Measurements from ENCODE around the gene ENTPD2.

ENTPD2 gene

DNA sequence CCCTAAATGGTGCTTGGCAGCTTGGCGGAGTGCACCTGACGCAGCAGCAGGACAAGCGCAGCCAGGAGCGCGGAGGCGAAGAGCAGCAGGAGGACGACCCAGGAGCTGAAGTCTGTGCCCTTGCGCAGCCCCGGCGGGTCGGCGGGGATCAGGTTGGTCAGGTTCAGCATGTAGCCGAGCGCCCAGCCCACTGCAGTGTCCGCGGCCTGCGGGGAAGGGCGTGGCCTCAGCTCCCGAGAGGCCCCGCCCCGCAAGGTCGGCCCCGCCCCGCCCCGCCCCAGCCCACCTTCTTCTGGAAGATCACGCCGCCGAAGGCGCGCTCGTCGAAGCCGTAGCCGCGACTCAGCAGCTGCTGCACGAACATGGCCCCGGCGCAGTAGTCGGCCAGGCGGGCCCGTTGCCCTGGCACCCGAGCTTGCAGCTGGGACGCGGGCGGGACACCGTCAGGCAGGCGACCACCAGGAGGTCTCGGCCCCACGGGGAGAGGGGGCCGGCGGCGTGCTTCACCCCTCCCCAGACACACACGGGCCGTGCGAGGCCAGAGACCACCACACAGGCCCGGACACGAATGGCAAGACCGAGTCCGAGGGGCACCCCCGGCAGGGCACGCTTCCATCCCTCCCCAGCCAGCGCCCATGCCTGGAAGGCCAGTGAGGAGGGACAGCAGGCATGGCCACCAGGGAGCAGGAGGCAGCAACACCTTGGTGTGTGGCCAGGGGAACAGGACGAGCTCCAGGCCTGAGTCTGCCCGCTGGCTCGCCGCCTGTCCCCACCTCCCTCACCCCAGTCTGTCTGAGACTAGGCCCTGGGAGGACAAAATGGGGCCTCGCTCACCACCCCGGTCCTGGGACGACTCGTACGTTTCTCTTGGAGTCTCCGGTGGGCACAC lies 5.0 kb downstream of the ENTPD2 start:
- Mint-ChIP-seq H3K9me3 (no peaks in the 10 kb centered on the region), H3K4me1 (peaks cover 10 to 29% of the 10 kb centered on the region in 2 donors), H3K27me3 (peaks cover 50 to 85% of the 10 kb centered on the region in 2 donors), H3K36me3 (peaks cover 0 to 2% of the 10 kb centered on the region in 2 donors), H3K27ac (no peak overlapping the region), H3K4me3 (no peak overlapping the region)
- ATAC-seq (replicated peaks) (no peak), DNase-seq (no peak)

DNA sequence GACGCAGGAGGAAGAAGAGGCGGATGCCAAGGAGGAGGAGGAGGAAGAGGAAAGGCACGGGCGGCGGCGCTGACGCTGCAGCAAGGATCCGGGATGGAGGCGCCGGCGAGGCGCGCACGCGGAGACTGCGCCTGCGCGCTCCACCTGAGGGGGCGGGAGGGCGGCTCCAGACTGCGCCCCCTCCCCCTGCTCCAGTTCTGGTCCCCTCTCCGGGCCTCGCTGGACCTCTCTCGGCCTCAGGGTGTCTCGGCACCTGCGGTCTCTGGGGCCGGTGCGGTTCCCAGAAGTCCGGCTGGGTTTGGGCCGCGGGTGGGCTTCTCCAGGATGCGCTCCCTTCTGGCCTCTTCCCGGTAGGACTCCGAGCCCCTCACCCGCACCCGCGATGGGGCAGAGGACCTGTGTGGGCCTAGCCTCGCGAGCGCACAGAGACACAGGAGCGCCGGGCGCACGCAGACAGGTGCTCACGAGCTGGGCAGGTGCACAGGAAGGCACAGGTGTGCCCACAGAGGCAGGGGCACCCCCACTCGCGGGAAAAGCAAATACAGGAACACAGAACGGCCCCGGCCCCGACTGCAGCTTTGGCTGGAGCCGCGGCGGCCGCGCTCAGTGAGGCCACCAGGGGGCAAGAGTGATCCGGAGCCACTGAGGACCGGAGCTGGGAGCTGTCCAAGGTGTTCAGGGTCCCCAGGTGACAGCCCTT lies 7.6 kb downstream of the ENTPD2 start, which contains the start of gene NPDC1:
NPDC1 (minus strand) TSS at position 90 of the 700 bp plus-strand sequence. CDS start 188 bp downstream, outside the sequence.
- Mint-ChIP-seq H3K4me3 (peak within 1 kb of the TSS; percentile 48 to 73), H3K36me3 (peaks cover 0 to 2% of the 10 kb centered on the region in 2 donors), H3K27ac (no peak within 1 kb of the TSS), H3K27me3 (peaks cover 59 to 73% of the 10 kb centered on the region in 2 donors), H3K9me3 (no peaks in the 10 kb centered on the region), H3K4me1 (peaks cover 8 to 18% of the 10 kb centered on the region in 2 donors)
- ATAC-seq (replicated peaks) (peak; percentile 85 to 89), DNase-seq (peak; percentile 73)

DNA sequence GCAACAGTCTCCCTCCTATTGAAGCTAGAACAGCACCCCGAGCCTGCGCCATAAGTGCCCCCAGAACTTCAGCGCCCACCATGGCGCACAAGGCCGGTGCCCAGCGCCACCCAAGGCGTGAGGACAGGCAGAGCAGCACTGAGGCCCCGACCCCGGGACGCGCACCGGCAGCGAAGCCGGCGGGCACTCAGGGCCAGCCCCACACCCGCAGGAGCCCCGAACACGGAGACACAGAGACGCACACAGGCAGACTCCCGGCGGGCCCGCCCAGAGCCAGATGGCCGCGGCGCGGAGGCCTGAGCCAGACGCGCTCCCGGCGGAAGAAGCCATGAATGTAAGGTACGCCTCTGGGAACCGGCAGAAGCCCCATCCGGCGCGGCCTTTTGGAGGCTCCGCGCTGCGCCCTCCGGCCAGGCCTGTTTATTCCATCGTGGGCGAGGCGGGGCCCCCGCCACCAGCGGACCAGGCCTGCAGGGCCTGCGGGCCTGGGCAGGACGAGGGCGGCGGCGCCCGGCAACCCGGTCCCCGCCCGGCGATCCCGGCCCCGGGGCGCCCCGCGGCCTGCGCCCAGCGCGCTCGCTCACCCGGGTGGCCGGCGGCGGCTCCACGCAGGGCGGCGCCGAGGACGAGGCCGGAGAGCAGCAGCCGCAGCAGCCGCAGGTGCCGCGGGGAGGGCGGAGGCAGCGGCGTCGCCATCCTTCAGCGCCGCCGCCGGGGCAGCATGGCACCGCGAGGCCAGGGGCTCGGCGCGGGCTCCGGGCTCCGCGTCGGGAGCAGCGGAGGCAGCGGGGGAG lies 8.4 kb downstream of the ENTPD2 start:
- ATAC-seq (replicated peaks), result peak; percentile 3 to 30
- Mint-ChIP-seq H3K27me3 (peaks cover 56 to 71% of the 10 kb centered on the region in 2 donors), H3K4me3 (peak overlapping the region; percentile 48 to 73), H3K4me1 (peaks cover 8 to 18% of the 10 kb centered on the region in 2 donors), H3K36me3 (peaks cover 0 to 2% of the 10 kb centered on the region in 2 donors), H3K27ac (no peak overlapping the region), H3K9me3 (no peaks in the 10 kb centered on the region)
- DNase-seq, result no peak

DNA sequence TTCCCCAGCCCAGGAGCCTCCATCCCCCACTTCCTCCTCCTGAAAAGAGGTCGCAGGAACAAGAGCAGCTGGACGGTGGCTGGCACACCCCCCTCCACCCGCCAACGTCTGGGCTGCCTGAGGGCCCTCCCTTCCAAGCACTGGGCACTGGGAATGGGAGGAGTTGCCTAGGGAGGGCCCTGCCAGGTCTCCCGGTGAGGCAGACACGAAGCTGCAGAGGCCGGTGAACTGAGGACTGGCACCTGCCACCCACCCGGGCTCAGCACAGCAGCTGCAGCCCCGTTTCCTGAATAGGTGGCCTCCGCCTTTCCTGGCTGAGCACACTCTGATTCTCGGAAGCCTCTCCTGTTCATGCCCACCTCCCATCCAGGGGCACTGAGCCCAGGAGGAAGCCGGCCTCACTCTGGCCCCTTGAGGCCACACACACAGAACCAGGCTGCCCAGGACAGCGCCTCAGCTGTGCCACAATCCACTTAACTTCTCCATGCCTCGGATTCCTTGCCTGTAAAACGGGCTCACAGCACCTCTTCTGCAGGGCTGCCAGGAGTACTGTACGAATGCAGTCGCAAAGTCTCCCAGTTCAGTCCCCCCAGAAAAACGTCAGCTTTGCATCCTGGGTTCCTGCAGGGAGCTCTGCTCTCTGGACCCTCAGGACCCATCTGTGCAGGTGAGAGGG lies 9.2 kb downstream of the ENTPD2 start:
- ATAC-seq (replicated peaks), result no peak
- Mint-ChIP-seq H3K4me3 (peak overlapping the region; percentile 48 to 62), H3K36me3 (peaks cover 0 to 2% of the 10 kb centered on the region in 2 donors), H3K27me3 (peaks cover 54 to 66% of the 10 kb centered on the region in 2 donors), H3K9me3 (no peaks in the 10 kb centered on the region), H3K27ac (no peak overlapping the region), H3K4me1 (peaks cover 8 to 18% of the 10 kb centered on the region in 2 donors)
- no peak for DNase-seq

DNA sequence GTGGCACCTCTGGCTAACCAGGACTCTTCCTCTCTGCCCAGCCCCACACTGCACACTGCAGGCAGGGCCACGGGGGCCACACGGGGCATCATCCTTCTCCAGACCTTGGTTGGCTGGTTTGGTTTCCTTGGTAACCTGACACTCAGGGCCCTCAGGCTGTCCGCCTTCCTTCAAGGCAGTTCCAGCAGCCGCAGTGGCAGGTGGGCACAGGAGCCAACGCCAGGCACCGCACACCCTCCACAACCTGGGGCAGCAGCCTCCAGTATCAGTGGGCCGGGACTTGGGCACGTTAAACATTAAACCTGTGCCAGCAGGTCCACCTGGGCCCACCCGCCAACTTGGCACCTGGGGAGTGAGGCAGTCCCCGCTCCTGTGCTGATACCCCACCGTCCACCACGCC lies 9.8 kb downstream of the ENTPD2 start:
- Mint-ChIP-seq H3K27ac (no peak overlapping the region), H3K36me3 (no peaks in the 10 kb centered on the region), H3K4me3 (no peak overlapping the region), H3K27me3 (peaks cover 50 to 66% of the 10 kb centered on the region in 2 donors), H3K9me3 (no peaks in the 10 kb centered on the region), H3K4me1 (peaks cover 8 to 18% of the 10 kb centered on the region in 2 donors)
- DNase-seq, result no peak
- ATAC-seq (replicated peaks), result no peak

DNA sequence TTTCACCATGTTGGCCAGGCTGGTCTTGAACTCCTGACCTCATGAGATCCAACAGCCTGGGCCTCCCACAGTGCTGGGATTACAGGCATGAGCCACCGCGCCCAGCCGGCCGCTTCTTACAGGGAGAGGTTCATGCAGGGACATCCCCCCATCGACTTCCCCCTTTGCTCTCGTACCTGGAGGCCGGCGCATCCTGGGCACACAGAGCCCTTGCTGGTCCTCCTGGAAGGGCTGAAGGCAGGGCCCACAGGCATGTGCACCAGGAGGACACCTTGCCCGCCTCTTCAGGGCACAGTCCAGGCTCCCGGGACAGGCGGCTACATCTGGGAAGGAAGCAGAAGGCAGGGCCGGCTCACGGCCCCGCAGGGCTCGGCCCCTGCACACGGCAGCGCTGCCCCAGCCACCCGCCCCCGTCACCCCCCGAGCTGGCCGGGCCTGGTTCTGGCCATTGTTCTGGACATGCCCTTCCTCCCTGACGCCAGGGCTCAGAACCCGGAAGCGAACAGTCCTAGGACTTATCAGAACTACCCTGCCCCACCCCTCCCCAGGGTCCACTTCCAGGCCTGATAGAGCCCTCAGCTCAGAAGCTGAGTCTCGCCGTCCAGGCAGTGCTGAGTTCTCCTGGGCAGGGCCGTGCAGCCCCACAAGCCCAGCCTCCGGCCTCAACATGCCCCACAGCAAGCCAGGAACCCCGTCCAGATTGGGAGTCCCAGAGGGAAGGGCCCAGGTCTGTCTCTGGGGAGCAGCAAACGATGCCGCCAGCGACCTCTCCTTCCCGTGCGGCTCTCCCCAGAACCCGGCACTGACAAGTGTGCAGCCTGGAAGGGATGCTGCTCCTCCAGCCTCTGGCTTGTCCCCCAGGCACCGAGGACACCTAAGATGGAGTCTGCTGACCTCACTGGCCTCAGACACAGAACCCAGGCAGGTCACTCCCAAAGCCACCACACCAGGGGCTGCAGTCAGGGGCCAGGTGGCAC lies 10.8 kb downstream of the ENTPD2 start:
- ATAC-seq (replicated peaks) (no peak), DNase-seq (no peak)
- Mint-ChIP-seq H3K27ac (no peak overlapping the region), H3K9me3 (no peaks in the 10 kb centered on the region), H3K36me3 (no peaks in the 10 kb centered on the region), H3K4me3 (no peak overlapping the region), H3K27me3 (peaks cover 48 to 69% of the 10 kb centered on the region in 2 donors), H3K4me1 (peaks cover 8 to 18% of the 10 kb centered on the region in 2 donors)

DNA sequence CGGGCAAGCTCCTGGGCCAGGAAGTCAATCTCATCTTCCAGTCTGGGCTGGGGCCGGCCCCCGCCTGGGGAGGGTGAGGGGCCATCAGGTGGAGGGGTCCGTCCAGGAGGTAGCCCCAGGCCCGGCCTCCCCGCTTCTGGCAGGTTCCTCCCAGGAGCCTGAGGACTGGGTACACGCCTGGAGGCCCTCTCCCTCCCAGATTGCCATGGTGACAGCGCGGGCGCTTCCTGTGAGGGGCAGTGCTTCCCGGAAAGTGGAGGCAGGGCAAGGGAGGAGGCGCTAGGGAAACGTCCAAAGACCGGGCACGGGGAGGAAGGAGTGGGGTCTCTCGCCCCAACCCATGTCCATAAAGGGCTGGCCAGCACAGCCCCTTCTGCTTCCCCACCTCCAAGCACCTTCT lies 12.7 kb downstream of the ENTPD2 start:
- H3K9me3 Mint-ChIP-seq, result no peaks in the 10 kb centered on the region
- no peaks in the 10 kb centered on the region for H3K36me3 Mint-ChIP-seq
- no peak overlapping the region for H3K4me3 Mint-ChIP-seq
- peaks cover 6 to 10% of the 10 kb centered on the region in 2 donors for H3K4me1 Mint-ChIP-seq
- H3K27ac Mint-ChIP-seq, result no peak overlapping the region
- no peak for ATAC-seq (replicated peaks)
- H3K27me3 Mint-ChIP-seq, result peaks cover 32 to 51% of the 10 kb centered on the region in 2 donors
- no peak for DNase-seq

DNA sequence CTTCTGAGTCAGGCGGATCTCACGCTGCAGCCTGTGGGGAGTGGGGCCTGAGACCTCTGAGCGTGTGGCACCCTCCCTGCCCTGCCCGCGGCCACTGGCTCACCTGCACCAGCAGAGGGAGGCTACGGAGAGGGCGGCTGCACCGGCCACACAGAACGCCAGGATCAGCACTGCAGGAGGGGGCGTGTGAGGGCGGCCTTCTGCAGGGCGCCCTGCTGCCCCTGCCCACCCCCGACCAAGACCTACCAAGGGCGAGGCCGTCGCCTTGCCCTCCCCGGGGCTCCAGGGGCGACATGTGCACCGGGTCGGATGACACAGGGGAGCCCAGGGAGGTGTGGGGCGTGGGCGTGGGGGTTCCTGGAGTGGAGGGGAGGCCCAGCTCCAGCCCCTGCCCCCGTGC lies 13.3 kb downstream of the ENTPD2 start:
- H3K9me3 Mint-ChIP-seq, result no peaks in the 10 kb centered on the region
- no peak for DNase-seq
- no peak overlapping the region for H3K27ac Mint-ChIP-seq
- ATAC-seq (replicated peaks), result no peak
- no peak overlapping the region for H3K4me3 Mint-ChIP-seq
- peaks cover 32 to 49% of the 10 kb centered on the region in 2 donors for H3K27me3 Mint-ChIP-seq
- H3K4me1 Mint-ChIP-seq, result peaks cover 6 to 10% of the 10 kb centered on the region in 2 donors
- no peaks in the 10 kb centered on the region for H3K36me3 Mint-ChIP-seq

DNA sequence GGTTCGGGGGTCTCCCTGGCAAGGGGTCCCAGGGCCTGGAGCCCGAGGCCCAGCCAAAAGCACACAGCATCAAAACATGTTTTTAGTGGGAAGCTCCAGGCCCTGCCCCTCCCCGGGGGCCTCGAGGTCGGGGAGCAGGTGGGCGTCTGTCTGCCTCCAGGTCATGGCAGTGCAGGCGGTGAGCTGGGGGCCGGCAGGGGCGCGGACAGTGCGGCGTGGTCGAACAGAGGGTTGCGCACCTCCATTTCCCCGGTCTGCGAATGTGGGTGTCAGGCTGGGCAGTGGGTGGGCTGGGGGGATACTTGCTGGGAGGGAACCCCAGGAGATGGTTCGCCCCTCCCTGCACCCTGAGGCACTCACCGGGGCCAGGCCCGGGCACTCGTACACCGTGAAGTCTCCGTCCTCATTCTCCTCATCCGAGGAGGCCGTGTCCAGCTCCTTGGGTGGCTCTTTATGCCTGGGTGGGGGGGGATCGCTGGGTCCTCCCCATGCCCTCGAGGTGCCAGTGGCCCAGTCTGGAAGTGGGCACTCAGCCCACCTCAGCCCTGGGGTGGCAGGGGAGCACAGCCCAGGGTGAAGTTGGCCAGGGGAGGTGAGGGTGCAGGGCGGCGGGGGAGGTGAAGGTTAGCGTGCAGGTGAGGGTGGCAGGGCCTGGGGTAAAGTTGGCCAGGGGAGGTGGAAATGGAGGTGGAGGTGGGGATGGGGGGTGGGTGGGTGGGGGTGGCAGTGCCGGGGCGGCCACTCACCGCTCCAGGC lies 14.1 kb downstream of the ENTPD2 start:
- no peaks in the 10 kb centered on the region for H3K36me3 Mint-ChIP-seq
- H3K4me3 Mint-ChIP-seq, result no peak overlapping the region
- ATAC-seq (replicated peaks) (no peak), DNase-seq (no peak)
- no peak overlapping the region for H3K27ac Mint-ChIP-seq
- no peaks in the 10 kb centered on the region for H3K9me3 Mint-ChIP-seq
- peaks cover 9 to 11% of the 10 kb centered on the region in 2 donors for H3K4me1 Mint-ChIP-seq
- H3K27me3 Mint-ChIP-seq, result peaks cover 26 to 42% of the 10 kb centered on the region in 2 donors

DNA sequence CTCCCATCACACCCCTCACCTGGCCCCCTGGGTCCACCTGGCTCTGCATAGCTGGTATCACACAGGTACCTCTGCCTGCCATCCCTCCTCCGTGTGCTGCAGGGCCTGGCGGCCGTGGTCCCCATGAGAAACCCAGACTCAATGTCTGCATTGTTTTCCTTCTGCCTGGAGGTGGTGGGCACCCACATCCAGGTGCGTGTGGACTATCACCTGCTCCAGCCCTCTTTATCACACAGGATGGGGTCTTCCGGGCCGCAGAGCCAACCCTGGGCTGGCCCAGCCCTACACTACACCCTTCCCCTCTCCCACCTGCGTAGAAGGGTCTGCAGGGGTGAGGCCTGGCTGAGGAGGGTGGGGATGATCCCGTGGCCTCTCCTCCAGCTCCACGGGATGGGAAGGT lies 14.9 kb downstream of the ENTPD2 start:
- no peak overlapping the region for H3K4me3 Mint-ChIP-seq
- DNase-seq, result no peak
- peaks cover 12 to 16% of the 10 kb centered on the region in 2 donors for H3K4me1 Mint-ChIP-seq
- H3K36me3 Mint-ChIP-seq, result no peaks in the 10 kb centered on the region
- peaks cover 19 to 33% of the 10 kb centered on the region in 2 donors for H3K27me3 Mint-ChIP-seq
- H3K27ac Mint-ChIP-seq, result no peak overlapping the region
- no peak for ATAC-seq (replicated peaks)
- H3K9me3 Mint-ChIP-seq, result no peaks in the 10 kb centered on the region

DNA sequence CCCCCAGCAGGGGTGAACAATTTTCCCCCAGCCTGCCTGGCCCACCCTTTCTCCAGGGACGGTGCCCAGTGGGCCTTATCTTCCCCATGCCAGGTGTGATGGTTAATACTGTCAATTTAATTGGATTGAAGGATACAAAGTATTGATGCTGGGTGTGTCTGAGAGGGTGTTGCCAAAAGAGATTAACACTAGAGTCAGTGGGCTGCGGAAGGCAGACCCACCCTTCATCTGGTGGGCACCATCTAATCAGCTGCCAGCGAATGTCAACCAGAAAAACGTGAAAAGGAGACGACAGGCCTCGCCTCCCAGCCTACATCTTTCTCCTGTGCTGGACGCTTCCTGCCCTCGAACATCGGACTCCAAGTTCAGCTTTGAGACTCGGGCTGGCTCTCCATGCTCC lies 16.4 kb downstream of the ENTPD2 start:
- H3K27me3 Mint-ChIP-seq, result peaks cover 9 to 25% of the 10 kb centered on the region in 2 donors
- ATAC-seq (replicated peaks), result no peak
- no peaks in the 10 kb centered on the region for H3K36me3 Mint-ChIP-seq
- peaks cover 21 to 29% of the 10 kb centered on the region in 2 donors for H3K4me1 Mint-ChIP-seq
- DNase-seq, result no peak
- no peaks in the 10 kb centered on the region for H3K9me3 Mint-ChIP-seq
- no peak overlapping the region for H3K4me3 Mint-ChIP-seq
- peak overlapping the region; percentile 47 for H3K27ac Mint-ChIP-seq

DNA sequence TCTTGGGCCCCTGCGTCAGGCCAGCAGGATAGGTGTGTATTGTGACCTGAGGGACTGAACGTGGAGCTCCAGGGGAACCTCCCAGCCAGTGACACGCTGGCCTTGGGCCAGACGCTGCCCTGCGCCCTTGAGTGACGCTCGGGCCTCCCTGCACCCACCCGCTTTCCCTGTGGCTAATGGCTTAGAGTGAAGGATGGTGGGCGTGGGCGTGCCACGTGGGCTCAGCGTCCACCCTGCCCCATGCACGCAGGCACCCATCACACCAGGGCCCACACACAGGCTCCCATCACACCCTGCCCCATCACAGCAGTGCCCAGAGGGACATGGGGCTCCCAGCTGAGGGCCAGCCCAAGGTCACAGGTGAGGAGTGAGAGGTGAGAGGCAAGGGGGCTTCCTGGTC lies 16.8 kb downstream of the ENTPD2 start:
- H3K36me3 Mint-ChIP-seq, result no peaks in the 10 kb centered on the region
- peaks cover 9 to 25% of the 10 kb centered on the region in 2 donors for H3K27me3 Mint-ChIP-seq
- no peak for ATAC-seq (replicated peaks)
- no peak overlapping the region for H3K27ac Mint-ChIP-seq
- no peaks in the 10 kb centered on the region for H3K9me3 Mint-ChIP-seq
- no peak for DNase-seq
- peaks cover 23 to 33% of the 10 kb centered on the region in 2 donors for H3K4me1 Mint-ChIP-seq
- no peak overlapping the region for H3K4me3 Mint-ChIP-seq

Measured in stimulated activated naive B cell treated with anti-CD40 and anti-IgM and Interleukin-4, amounts not matched to agents 10 μg/mL and 1 μg/mL and 100 μg/mL, for 72 hours (primary cell).